ENCODE measurements around the gene GALNTL6.
A peak's percentile ranks its signal among the peaks of the same experiment; 100 is the strongest.

Gene GALNTL6

GRCh38 chr4:172656055-172656454 lies 842.9 kb downstream of the GALNTL6 start:
- FAIRE-seq (no peak), DNase-seq (ENCODE audit: insufficient read length, low spot score) (no peak)
- TF ChIP-seq CTCF (IDR thresholded peaks at IDR 0.05; ENCODE audit: insufficient read depth, missing control alignments) = no peak

GRCh38 chr4:172657081-172657480 lies 843.9 kb downstream of the GALNTL6 start:
- FAIRE-seq (peak; percentile 88), DNase-seq (ENCODE audit: insufficient read length, low spot score) (no peak)
- TF ChIP-seq CTCF (IDR thresholded peaks at IDR 0.05; ENCODE audit: insufficient read depth, missing control alignments) = no peak

GRCh38 chr4:172660251-172660650 lies 847.0 kb downstream of the GALNTL6 start:
- no peak for DNase-seq (ENCODE audit: insufficient read length, low spot score)
- no peak for FAIRE-seq
- no peak for TF ChIP-seq CTCF (IDR thresholded peaks at IDR 0.05; ENCODE audit: insufficient read depth, missing control alignments)

GRCh38 chr4:172662113-172662512 lies 848.9 kb downstream of the GALNTL6 start:
- DNase-seq (ENCODE audit: insufficient read length, low spot score) (no peak), FAIRE-seq (no peak)
- no peak for TF ChIP-seq CTCF (IDR thresholded peaks at IDR 0.05; ENCODE audit: insufficient read depth, missing control alignments)

GRCh38 chr4:172666711-172667368 lies 853.6 kb downstream of the GALNTL6 start:
- FAIRE-seq = no peak

GRCh38 chr4:172674811-172675210 lies 861.6 kb downstream of the GALNTL6 start:
- DNase-seq (ENCODE audit: insufficient read length, low spot score) (no peak), FAIRE-seq (no peak)
- TF ChIP-seq CTCF (IDR thresholded peaks at IDR 0.05; ENCODE audit: insufficient read depth, missing control alignments) = no peak

More at GRCh38 chr4:172666711-172667368, 853.6 kb downstream of the GALNTL6 start:
- DNase-seq (ENCODE audit: insufficient read length, low spot score) = no peak
- no peak for TF ChIP-seq CTCF (IDR thresholded peaks at IDR 0.05; ENCODE audit: insufficient read depth, missing control alignments)

- no peak for TF ChIP-seq CTCF (IDR thresholded peaks at IDR 0.05; ENCODE audit: insufficient read depth, missing control alignments)
- DNase-seq (ENCODE audit: insufficient read length, low spot score) (no peak), FAIRE-seq (no peak)
Observed at GRCh38 chr4:172675232-172675631, 862.0 kb downstream of the GALNTL6 start.

Data from D721Med (cell line).